Endothelial cell of umbilical vein (primary cell): ENCODE data around the gene POU2AF3.

Experiments
- CTCF ChIP-seq, 2 donors: IDR thresholded peaks; 1 replicate in 1 of 2; 2 replicates in 1 of 2; pipeline ENCODE4 v1.5.1; 2011; ENCODE audit warnings: low read length in 2 of 2, mild to moderate bottlenecking in 2 of 2, moderate library complexity in 2 of 2, control low read depth in 1 of 2, inconsistent platforms in 1 of 2, low read depth in 1 of 2; ENCODE audit not compliant: insufficient read depth in 1 of 2; ENCODE audit errors: extremely low read depth in 1 of 2
- EZH2 ChIP-seq: IDR thresholded peaks from 2 replicates; pipeline ENCODE4 v1.6.1; 2012; ENCODE audit warnings: borderline replicate concordance, low read depth, mild to moderate bottlenecking, moderate library complexity, low read length, inconsistent platforms; ENCODE audit not compliant: severe bottlenecking
- GATA2 ChIP-seq: IDR thresholded peaks from 2 replicates; pipeline ENCODE4 v1.7.0; 2011; ENCODE audit warnings: low read depth, mild to moderate bottlenecking, moderate library complexity, mixed read lengths, low read length; ENCODE audit not compliant: insufficient read length, insufficient read depth
- MAX ChIP-seq: IDR thresholded peaks from 2 replicates; pipeline ENCODE4 v1.6.1; 2011; ENCODE audit not compliant: insufficient read depth, insufficient read length
- POLR2A ChIP-seq: IDR thresholded peaks from 2 replicates; pipeline ENCODE4 v1.6.1; 2012; ENCODE audit warnings: low read depth, mild to moderate bottlenecking, control low read depth, low read length
- POLR2AphosphoS5 ChIP-seq: IDR thresholded peaks from 2 replicates; pipeline ENCODE4 v1.6.1; 2012; ENCODE audit warnings: low read depth, mild to moderate bottlenecking, control low read depth, low read length, moderate library complexity; ENCODE audit not compliant: insufficient read depth

GRCh38 chr11:111326824-111327223, 28.5 kb downstream of the POU2AF3 start:
- no peak for TF ChIP-seq CTCF (IDR thresholded peaks at IDR 0.05; ENCODE audit: extremely low read depth in 1 of 2, insufficient read depth in 1 of 2, low read depth in 1 of 2, low read length in 2 of 2)
- no peak for TF ChIP-seq MAX
- no peak for TF ChIP-seq EZH2
- TF ChIP-seq POLR2A = no peak
- no peak for TF ChIP-seq POLR2AphosphoS5
- TF ChIP-seq GATA2 = no peak
